Calu3 (cell line): Measurements from ENCODE around the gene AP1G1. TPM values are rescaled to one million over a fixed set of nuclear protein-coding genes. Genes with fewer than 3 reads are reported as not detected.
A peak's percentile ranks its signal among the peaks of the same experiment; 100 is the strongest.

ENCODE experiments used
- BruUV-seq: library from RNA; stranded (reverse); fragments of 400-500 nt; replicated peaks from 2 replicates; lab custom pipeline; 2021; lab: Mats Ljungman, UMichigan
- CTCF ChIA-PET: fragments of 300-600 bp; sonication (Branson Sonifier 250); formaldehyde crosslinking; loops from one replicate; lab custom pipeline; 2022; ENCODE audit warnings: antibody characterized with exemption; lab: Charles Lee
- DNase-seq: peaks from one replicate; pipeline ENCODE4 v3.0.0; 2022
- H3K27ac Mint-ChIP-seq: one replicate; pipeline ENCODE4 v1.8.0; 2022; ENCODE audit warnings: mixed read lengths; ENCODE audit not compliant: unreplicated experiment
- H3K27me3 Mint-ChIP-seq: one replicate; pipeline ENCODE4 v1.8.0; 2022; ENCODE audit warnings: mixed read lengths; ENCODE audit not compliant: unreplicated experiment
- H3K36me3 Mint-ChIP-seq: one replicate; pipeline ENCODE4 v1.8.0; 2022; ENCODE audit warnings: mild to moderate bottlenecking, moderate library complexity, mixed read lengths; ENCODE audit not compliant: insufficient read depth, unreplicated experiment
- H3K4me1 Mint-ChIP-seq: one replicate; pipeline ENCODE4 v1.8.0; 2022; ENCODE audit warnings: mild to moderate bottlenecking, low read depth, mixed read lengths; ENCODE audit not compliant: unreplicated experiment
- H3K4me3 Mint-ChIP-seq: one replicate; pipeline ENCODE4 v1.8.0; 2022; ENCODE audit warnings: mild to moderate bottlenecking, low read depth, moderate library complexity, mixed read lengths; ENCODE audit not compliant: unreplicated experiment
- H3K9me3 Mint-ChIP-seq: one replicate; pipeline ENCODE4 v1.8.0; 2022; ENCODE audit warnings: low read depth, mixed read lengths; ENCODE audit not compliant: unreplicated experiment
- intact Hi-C: fragments of 100-400 bp; cut with micrococcal nuclease; formaldehyde crosslinking; loops from one replicate; pipeline ENCODE4 v1.10.0; 2022; ENCODE audit not compliant: unreplicated experiment
- total RNA-seq: library from RNA; stranded (reverse); gene quantifications from 2 replicates; pipeline ENCODE4 v1.2.3, GENCODE V29; 2022
- TF ChIP-seq, protein P1 (sequence below): fragments of 200-600 bp; IDR thresholded peaks from one replicate; pipeline ENCODE4 v1.8.0; 2022; ENCODE audit warnings: antibody characterized with exemption; ENCODE audit not compliant: unreplicated experiment

The AP1G1 gene
- total RNA-seq, 1 experiment from 2014 or later, result 144 TPM

DNA sequence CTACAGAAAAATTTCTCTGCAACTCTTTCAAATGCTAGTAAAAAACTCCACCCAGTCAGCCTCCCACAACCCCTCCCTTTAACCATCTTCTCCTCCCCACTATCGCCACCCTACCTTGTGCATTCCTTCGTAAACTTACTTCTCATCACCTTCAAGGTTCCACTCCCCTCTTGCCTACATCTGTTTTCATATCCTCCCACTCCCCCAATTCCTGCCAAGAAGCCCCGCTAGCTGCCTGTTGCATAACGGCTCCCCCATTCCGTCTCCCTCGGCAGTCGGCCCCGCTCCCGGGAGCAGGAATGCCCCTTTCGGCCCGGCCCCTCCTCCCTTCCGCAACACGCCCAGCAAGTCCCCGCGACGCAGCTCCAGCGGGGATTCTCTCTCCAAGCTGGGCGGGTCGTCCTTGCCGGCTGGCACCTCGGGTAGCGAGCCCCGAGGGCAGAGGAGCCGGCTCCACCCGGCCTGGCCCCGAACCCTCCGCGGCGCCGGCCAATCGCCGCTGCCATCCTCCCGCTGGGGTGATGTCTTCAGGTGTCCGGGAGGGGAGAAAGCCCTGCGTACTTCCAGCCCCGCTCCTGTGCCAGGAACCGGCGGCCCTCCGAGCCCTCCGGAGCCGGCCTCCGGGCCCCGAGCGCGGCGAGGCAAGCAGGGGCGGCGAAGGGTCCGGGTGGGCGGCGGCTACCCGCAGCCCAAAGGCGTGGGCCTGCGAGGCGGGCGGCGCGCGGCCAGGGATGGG, 85.7 kb downstream of the AP1G1 start:
- Mint-ChIP-seq H3K9me3 (no peaks in the 10 kb centered on the region), H3K27ac (peak overlapping the region; percentile 16), H3K4me3 (peak overlapping the region; percentile 91), H3K36me3 (peaks cover 28% of the 10 kb centered on the region), H3K27me3 (no peaks in the 10 kb centered on the region), H3K4me1 (no peaks in the 10 kb centered on the region)
- CTCF ChIA-PET, result no interaction called here
- TF ChIP-seq, protein P1, sequence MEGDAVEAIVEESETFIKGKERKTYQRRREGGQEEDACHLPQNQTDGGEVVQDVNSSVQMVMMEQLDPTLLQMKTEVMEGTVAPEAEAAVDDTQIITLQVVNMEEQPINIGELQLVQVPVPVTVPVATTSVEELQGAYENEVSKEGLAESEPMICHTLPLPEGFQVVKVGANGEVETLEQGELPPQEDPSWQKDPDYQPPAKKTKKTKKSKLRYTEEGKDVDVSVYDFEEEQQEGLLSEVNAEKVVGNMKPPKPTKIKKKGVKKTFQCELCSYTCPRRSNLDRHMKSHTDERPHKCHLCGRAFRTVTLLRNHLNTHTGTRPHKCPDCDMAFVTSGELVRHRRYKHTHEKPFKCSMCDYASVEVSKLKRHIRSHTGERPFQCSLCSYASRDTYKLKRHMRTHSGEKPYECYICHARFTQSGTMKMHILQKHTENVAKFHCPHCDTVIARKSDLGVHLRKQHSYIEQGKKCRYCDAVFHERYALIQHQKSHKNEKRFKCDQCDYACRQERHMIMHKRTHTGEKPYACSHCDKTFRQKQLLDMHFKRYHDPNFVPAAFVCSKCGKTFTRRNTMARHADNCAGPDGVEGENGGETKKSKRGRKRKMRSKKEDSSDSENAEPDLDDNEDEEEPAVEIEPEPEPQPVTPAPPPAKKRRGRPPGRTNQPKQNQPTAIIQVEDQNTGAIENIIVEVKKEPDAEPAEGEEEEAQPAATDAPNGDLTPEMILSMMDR, result no peak
- DNase-seq, result peak; percentile 81
- no TSS peak for BruUV-seq
- intact Hi-C loops, result no loop called here

GRCh38 chr16:71721066-71721740, 87.4 kb downstream of the AP1G1 start:
- H3K27ac Mint-ChIP-seq, result no peak overlapping the region
- H3K27me3 Mint-ChIP-seq, result no peaks in the 10 kb centered on the region
- H3K9me3 Mint-ChIP-seq, result no peaks in the 10 kb centered on the region
- BruUV-seq, result no TSS peak
- CTCF ChIA-PET, result no interaction called here
- no peaks in the 10 kb centered on the region for H3K4me1 Mint-ChIP-seq
- intact Hi-C loops, result no loop called here
- TF ChIP-seq, protein P1, result no peak
- peaks cover 28% of the 10 kb centered on the region for H3K36me3 Mint-ChIP-seq
- no peak overlapping the region for H3K4me3 Mint-ChIP-seq
- no peak for DNase-seq

DNA sequence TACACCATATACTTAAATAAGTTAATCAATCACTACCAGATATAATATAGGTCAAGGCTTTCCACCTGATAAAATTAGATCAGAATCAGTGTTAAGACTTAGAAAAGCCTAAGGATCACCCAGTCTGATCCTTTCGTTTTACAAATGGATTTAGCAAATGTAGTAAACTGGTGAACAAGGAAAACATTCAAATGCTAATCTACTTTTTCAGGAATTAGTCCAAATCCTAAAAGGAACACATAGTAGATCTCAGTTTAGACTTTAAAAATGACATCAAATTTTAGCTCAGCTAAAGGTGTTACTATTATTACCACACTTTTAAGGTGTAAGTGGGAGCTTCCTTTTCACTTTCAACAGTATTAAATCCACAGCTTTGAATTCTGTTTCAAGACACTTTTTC, 96.1 kb downstream of the AP1G1 start:
- no peaks in the 10 kb centered on the region for H3K27me3 Mint-ChIP-seq
- BruUV-seq, result no TSS peak
- H3K4me3 Mint-ChIP-seq, result no peak overlapping the region
- peaks cover 12% of the 10 kb centered on the region for H3K4me1 Mint-ChIP-seq
- no peaks in the 10 kb centered on the region for H3K9me3 Mint-ChIP-seq
- CTCF ChIA-PET, result no interaction called here
- no peak overlapping the region for H3K27ac Mint-ChIP-seq
- no peaks in the 10 kb centered on the region for H3K36me3 Mint-ChIP-seq
- no peak for DNase-seq
- intact Hi-C loops, result no loop called here
- TF ChIP-seq, protein P1, result no peak

- CTCF ChIA-PET, result interaction anchor here (0.5 kb wide), 1 partner anchor 200 kb away, joined by 4 read pairs; no protein-coding TSS in a partner anchor
- Mint-ChIP-seq H3K27me3 (no peaks in the 10 kb centered on the region), H3K9me3 (no peaks in the 10 kb centered on the region)
Observed at GRCh38 chr16:71711789-71712188, 96.8 kb downstream of the AP1G1 start.

More at GRCh38 chr16:71711789-71712188, 96.8 kb downstream of the AP1G1 start:
- DNase-seq, result no peak
- Mint-ChIP-seq H3K36me3 (no peaks in the 10 kb centered on the region), H3K4me1 (peaks cover 13% of the 10 kb centered on the region), H3K27ac (no peak overlapping the region), H3K4me3 (no peak overlapping the region)
- no TSS peak for BruUV-seq
- intact Hi-C loops, result no loop called here
- TF ChIP-seq, protein P1, result no peak
